IMR-90 (cell line): ENCODE results near the gene KIRREL2. TPM values are rescaled to one million over a fixed set of nuclear protein-coding genes. Genes with fewer than 3 reads are reported as not detected.

Experiments used
- ATAC-seq: fragments of 200-7000 bp; cut with Tn5 transposase; 2 replicates; pipeline ENCODE4 v1.9.1; 2020; ENCODE audit warnings: low read depth, mild to moderate bottlenecking, moderate library complexity
- BruUV-seq: library from RNA; stranded (reverse); fragments of 400-500 nt; replicated peaks from 2 replicates; lab custom pipeline; 2021; lab: Mats Ljungman, UMichigan
- CTCF ChIA-PET: fragments of 300-600 bp; formaldehyde crosslinking; extraction: SDS; loops from one replicate; lab custom pipeline; 2021; ENCODE audit warnings: antibody characterized with exemption; lab: Yijun Ruan, JAX
- POLR2A ChIA-PET: fragments of 300-600 bp; sonication (Branson Sonifier 250); formaldehyde crosslinking; loops from one replicate; lab custom pipeline; 2022; ENCODE audit warnings: antibody characterized with exemption; ENCODE audit not compliant: unreplicated experiment; lab: Charles Lee
- DNase-seq: peaks from one replicate; pipeline ENCODE4 v3.0.0; 2013
- H2AFZ ChIP-seq: replicated peaks from 2 replicates; pipeline ENCODE3; 2013; ENCODE audit warnings: low read length, mild to moderate bottlenecking; ENCODE audit not compliant: poor library complexity
- H2AK5ac ChIP-seq: 2 replicates; pipeline ENCODE4 v1.6.1; 2013; ENCODE audit warnings: low read depth, low read length, inconsistent platforms
- H2AK9ac ChIP-seq: replicated peaks from 2 replicates; pipeline ENCODE3; 2013; ENCODE audit warnings: mild to moderate bottlenecking, low read depth, low read length, moderate library complexity; ENCODE audit not compliant: poor library complexity
- H2BK120ac ChIP-seq: 2 replicates; pipeline ENCODE4 v1.6.1; 2013; ENCODE audit warnings: low read depth, low read length, inconsistent platforms
- H2BK15ac ChIP-seq: 3 replicates; pipeline ENCODE4 v1.6.1; 2013; ENCODE audit warnings: low read depth, low read length, inconsistent platforms
- H2BK20ac ChIP-seq: 2 replicates; pipeline ENCODE4 v1.6.1; 2013; ENCODE audit warnings: low read depth, mild to moderate bottlenecking, inconsistent platforms, low read length, moderate library complexity
- H2BK5ac ChIP-seq: 2 replicates; pipeline ENCODE4 v1.6.1; 2013; ENCODE audit warnings: mild to moderate bottlenecking, low read depth, low read length, inconsistent platforms; ENCODE audit not compliant: poor library complexity, severe bottlenecking
- H3K14ac ChIP-seq: replicated peaks from 2 replicates; pipeline ENCODE4 v1.6.1; 2013; ENCODE audit warnings: low read depth, low read length, inconsistent platforms
- H3K18ac ChIP-seq: 2 replicates; pipeline ENCODE4 v1.6.1; 2013; ENCODE audit warnings: low read depth, low read length, control low read depth
- H3K23ac ChIP-seq: 2 replicates; pipeline ENCODE4 v1.6.1; 2013; ENCODE audit warnings: low read depth, low read length, inconsistent platforms
- H3K27ac ChIP-seq: 2 replicates; pipeline ENCODE4 v1.5.1; 2013; ENCODE audit warnings: mild to moderate bottlenecking, control low read depth, low read length; ENCODE audit not compliant: insufficient read depth
- H3K27me3 ChIP-seq: 2 replicates; pipeline ENCODE4 v1.6.1; 2013; ENCODE audit warnings: low read length; ENCODE audit not compliant: control insufficient read depth, insufficient read depth
- H3K36me3 ChIP-seq: 2 replicates; pipeline ENCODE4 v1.6.1; 2013; ENCODE audit warnings: low read length, mixed read lengths; ENCODE audit not compliant: control insufficient read depth, insufficient read depth
- H3K4ac ChIP-seq: 2 replicates; pipeline ENCODE4 v1.6.1; 2013; ENCODE audit warnings: low read depth, low read length, inconsistent platforms
- H3K4me1 ChIP-seq: 2 replicates; pipeline ENCODE4 v1.6.1; 2013; ENCODE audit warnings: low read length, mixed read lengths; ENCODE audit not compliant: control insufficient read depth, insufficient read depth
- H3K4me2 ChIP-seq: 2 replicates; pipeline ENCODE4 v1.6.1; 2013; ENCODE audit warnings: low read depth, mild to moderate bottlenecking, control low read depth, low read length, moderate library complexity
- H3K4me3 ChIP-seq: 2 replicates; pipeline ENCODE4 v1.5.1; 2013; ENCODE audit warnings: low read depth, mild to moderate bottlenecking, control low read depth, low read length, moderate library complexity; ENCODE audit not compliant: insufficient read depth
- H3K56ac ChIP-seq: 2 replicates; pipeline ENCODE4 v1.6.1; 2013; ENCODE audit warnings: low read length, inconsistent platforms; ENCODE audit not compliant: insufficient read depth; ENCODE audit errors: extremely low read depth
- H3K79me1 ChIP-seq, 2 experiments: 2 replicates each; pipeline ENCODE4 v1.6.1; 2013; ENCODE audit warnings: low read length in 2 of 2, inconsistent platforms in 1 of 2, low read depth in 1 of 2
- H3K9ac ChIP-seq: 2 replicates; pipeline ENCODE4 v1.6.1; 2013; ENCODE audit warnings: low read depth, low read length, control low read depth
- H3K9me1 ChIP-seq: 2 replicates; pipeline ENCODE4 v1.6.1; 2013; ENCODE audit warnings: low read length, inconsistent platforms; ENCODE audit not compliant: insufficient read depth
- H3K9me3 ChIP-seq: 2 replicates; pipeline ENCODE4 v1.6.1; 2013; ENCODE audit warnings: low read length; ENCODE audit not compliant: control insufficient read depth, insufficient read depth
- H4K20me1 ChIP-seq: 2 replicates; pipeline ENCODE4 v1.6.1; 2013; ENCODE audit warnings: low read length, inconsistent platforms; ENCODE audit not compliant: insufficient read depth
- H4K5ac ChIP-seq: 2 replicates; pipeline ENCODE4 v1.6.1; 2013; ENCODE audit warnings: mild to moderate bottlenecking, low read depth, low read length, control low read depth
- H4K8ac ChIP-seq, 2 experiments: 2 replicates each; pipeline ENCODE4 v1.6.1; 2013; ENCODE audit warnings: low read depth in 2 of 2, low read length in 2 of 2, control low read depth in 1 of 2, inconsistent platforms in 1 of 2
- H4K91ac ChIP-seq: 2 replicates; pipeline ENCODE4 v1.6.1; 2013; ENCODE audit warnings: low read depth, low read length, inconsistent platforms; ENCODE audit not compliant: insufficient read depth
- BHLHE40 ChIP-seq: fragments of 150-350 bp; IDR thresholded peaks from 2 replicates; pipeline ENCODE4 v1.6.1; 2016; ENCODE audit warnings: mild to moderate bottlenecking, low read depth, low read length
- CHD1 ChIP-seq: IDR thresholded peaks from 2 replicates; pipeline ENCODE4 v1.6.1; 2012; ENCODE audit warnings: low read depth, low read length, improper control_type of control experiment
- NFE2L2 ChIP-seq: fragments of 150-350 bp; IDR thresholded peaks from 2 replicates; pipeline ENCODE4 v1.6.1; 2016; ENCODE audit warnings: low read depth, mild to moderate bottlenecking, low read length
- RAD21 ChIP-seq: IDR thresholded peaks from 2 replicates; pipeline ENCODE4 v1.6.1; 2012; ENCODE audit warnings: low read length, improper control_type of control experiment
- WGBS, 2 experiments: methylation state at CpG; one replicate each; pipeline versions ENCODE4 v1.1.5 to v1.1.7; 2013; ENCODE audit warnings: missing lambda C conversion rate in 2 of 2; ENCODE audit not compliant: insufficient read length in 1 of 2; ENCODE audit errors: extremely low coverage in 2 of 2; 5-methylcytosine and 5-hydroxymethylcytosine counted together
- dilution Hi-C: fragments of 300-500 bp; cut with HindIII; formaldehyde crosslinking; loops from one replicate; pipeline ENCODE4 v1.14.3; 2018; ENCODE audit warnings: low sequenced_read_pairs; ENCODE audit not compliant: unreplicated experiment
- in situ Hi-C: fragments of 300-500 bp; cut with MboI; formaldehyde crosslinking; loops from 3 replicates; pipeline ENCODE4 v1.14.3; 2019; ENCODE audit warnings: low sequenced_read_pairs, inconsistent platforms, mixed read lengths
- intact Hi-C: fragments of 100-400 bp; cut with micrococcal nuclease; formaldehyde crosslinking; loops from 2 replicates; pipeline ENCODE4 v1.10.0; 2022
- polyA plus RNA-seq, 3 experiments: library from polyadenylated mRNA; depleted of rRNA; stranded (reverse); fragments of >200 nt; gene quantifications; 2 replicates each; pipeline ENCODE4 v1.2.3, GENCODE V29; 2012; ENCODE audit warnings: low replicate concordance in 1 of 3
- total RNA-seq: library from RNA; depleted of rRNA; stranded (reverse); fragments of >200 nt; gene quantifications from 2 replicates; pipeline ENCODE4 v1.2.3, GENCODE V29; 2012
- TF ChIP-seq, protein P1 (sequence below): conservative IDR thresholded peaks from 2 replicates; pipeline ENCODE4 v1.5.1; 2012; ENCODE audit warnings: mild to moderate bottlenecking, low read depth, low read length, improper control_type of control experiment
- TF ChIP-seq, protein P2 (sequence below): fragments of 150-350 bp; IDR thresholded peaks from 2 replicates; pipeline ENCODE4 v1.6.1; 2016; ENCODE audit warnings: low read depth, mild to moderate bottlenecking, low read length, moderate library complexity, borderline replicate concordance

The KIRREL2 gene
- total and polyA plus RNA-seq, 2 of the 4 experiments (the other 2 are of a cell fraction): not detected

DNA sequence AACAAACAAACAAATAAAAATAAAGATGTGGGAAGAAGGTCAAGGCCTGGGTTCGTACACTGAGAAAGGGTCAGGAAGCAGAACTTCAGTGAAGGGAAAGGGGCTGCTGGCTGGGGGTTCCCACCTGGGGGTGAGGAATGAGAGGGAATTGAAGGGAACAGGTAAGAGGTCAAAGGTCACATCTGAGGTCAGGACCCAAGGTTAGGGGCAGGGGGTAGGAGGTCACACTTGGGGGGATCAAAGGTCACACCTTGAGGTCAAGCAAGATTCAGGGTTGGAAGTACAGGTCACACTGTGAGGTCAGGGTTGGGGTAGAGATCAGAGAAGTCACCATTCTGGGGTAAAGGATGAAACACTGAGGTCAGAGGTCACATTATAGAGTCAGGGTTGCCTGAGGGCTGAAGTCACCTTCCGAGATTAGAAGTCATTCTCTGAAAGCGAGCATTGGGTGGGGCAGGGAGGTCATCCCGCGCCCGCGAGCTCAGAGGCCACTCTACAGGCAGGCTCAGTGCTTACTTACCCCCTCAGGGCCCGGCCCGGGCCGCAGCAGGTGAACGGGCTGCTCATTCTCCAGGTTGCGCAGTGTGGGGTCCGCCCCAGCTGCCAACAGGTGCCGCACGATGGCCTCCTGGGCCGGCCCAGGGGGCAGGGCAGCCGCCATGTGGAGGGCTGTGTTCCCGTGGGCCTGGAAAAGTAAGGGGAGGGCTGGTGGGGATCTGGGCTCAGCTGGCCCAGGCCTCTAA, 32.8 kb downstream of the KIRREL2 start:
- Histone ChIP-seq H3K14ac (no peak overlapping the region), H3K79me1 (peaks cover 2 to 8% of the 10 kb centered on the region in 2 experiments; a peak in 1 of 4 replicates), H4K8ac (no peak overlapping the region), H2AK9ac (no peak overlapping the region), H3K23ac (no peak overlapping the region), H2AFZ (no peak overlapping the region), H3K27me3 (no peaks in the 10 kb centered on the region), H2BK120ac (no peak overlapping the region), H4K5ac (no peak overlapping the region), H2AK5ac (no peak overlapping the region), H2BK20ac (no peak overlapping the region), H3K18ac (no peak overlapping the region), H3K4me3 (no peak overlapping the region), H3K9ac (no peak overlapping the region), H3K56ac (no peak overlapping the region), H4K91ac (no peak overlapping the region), H3K4me2 (no peak overlapping the region), H3K4ac (no peak overlapping the region), H3K4me1 (no peaks in the 10 kb centered on the region), H2BK5ac (no peak overlapping the region), H2BK15ac (no peak overlapping the region), H4K20me1 (no peaks in the 10 kb centered on the region), H3K27ac (no peak overlapping the region), H3K9me1 (no peaks in the 10 kb centered on the region; the same call in 1 of the 2 replicates), H3K36me3 (peaks cover 35% of the 10 kb centered on the region), H3K9me3 (no peaks in the 10 kb centered on the region)
- dilution Hi-C loops: no loop called here
- in situ Hi-C loops: loop anchor here (5.0 kb wide), 1 partner anchor 43 kb away; no protein-coding TSS in a partner anchor
- CTCF ChIA-PET: no interaction called here
- intact Hi-C loops: no loop called here
- BruUV-seq: no TSS peak
- POLR2A ChIA-PET: no interaction called here
- DNase-seq (no peak), ATAC-seq (no peak)
- WGBS, 2 experiments: 89% methylated on average over 13 of the region's 18 CpGs; no CpG with 5 or more reads in 1 of the 2 experiments
- TF ChIP-seq, protein P1, sequence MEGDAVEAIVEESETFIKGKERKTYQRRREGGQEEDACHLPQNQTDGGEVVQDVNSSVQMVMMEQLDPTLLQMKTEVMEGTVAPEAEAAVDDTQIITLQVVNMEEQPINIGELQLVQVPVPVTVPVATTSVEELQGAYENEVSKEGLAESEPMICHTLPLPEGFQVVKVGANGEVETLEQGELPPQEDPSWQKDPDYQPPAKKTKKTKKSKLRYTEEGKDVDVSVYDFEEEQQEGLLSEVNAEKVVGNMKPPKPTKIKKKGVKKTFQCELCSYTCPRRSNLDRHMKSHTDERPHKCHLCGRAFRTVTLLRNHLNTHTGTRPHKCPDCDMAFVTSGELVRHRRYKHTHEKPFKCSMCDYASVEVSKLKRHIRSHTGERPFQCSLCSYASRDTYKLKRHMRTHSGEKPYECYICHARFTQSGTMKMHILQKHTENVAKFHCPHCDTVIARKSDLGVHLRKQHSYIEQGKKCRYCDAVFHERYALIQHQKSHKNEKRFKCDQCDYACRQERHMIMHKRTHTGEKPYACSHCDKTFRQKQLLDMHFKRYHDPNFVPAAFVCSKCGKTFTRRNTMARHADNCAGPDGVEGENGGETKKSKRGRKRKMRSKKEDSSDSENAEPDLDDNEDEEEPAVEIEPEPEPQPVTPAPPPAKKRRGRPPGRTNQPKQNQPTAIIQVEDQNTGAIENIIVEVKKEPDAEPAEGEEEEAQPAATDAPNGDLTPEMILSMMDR: no peak
- TF ChIP-seq, protein P2, sequence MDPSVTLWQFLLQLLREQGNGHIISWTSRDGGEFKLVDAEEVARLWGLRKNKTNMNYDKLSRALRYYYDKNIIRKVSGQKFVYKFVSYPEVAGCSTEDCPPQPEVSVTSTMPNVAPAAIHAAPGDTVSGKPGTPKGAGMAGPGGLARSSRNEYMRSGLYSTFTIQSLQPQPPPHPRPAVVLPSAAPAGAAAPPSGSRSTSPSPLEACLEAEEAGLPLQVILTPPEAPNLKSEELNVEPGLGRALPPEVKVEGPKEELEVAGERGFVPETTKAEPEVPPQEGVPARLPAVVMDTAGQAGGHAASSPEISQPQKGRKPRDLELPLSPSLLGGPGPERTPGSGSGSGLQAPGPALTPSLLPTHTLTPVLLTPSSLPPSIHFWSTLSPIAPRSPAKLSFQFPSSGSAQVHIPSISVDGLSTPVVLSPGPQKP: no peak
- TF ChIP-seq NFE2L2 (no peak), CHD1 (no peak), BHLHE40 (no peak), RAD21 (no peak)
